HepG2 (cell line): ENCODE data around the gene EMILIN3. TPM values are rescaled to one million over a fixed set of nuclear protein-coding genes. Genes with fewer than 3 reads are reported as not detected.
A peak's percentile ranks its signal among the peaks of the same experiment; 100 is the strongest.

ENCODE experiments used
- CEBPG ChIP-seq: IDR thresholded peaks from 2 replicates; pipeline ENCODE4 v1.6.1; 2016
- DZIP1 ChIP-seq: sonication (generic); formaldehyde crosslinking; IDR thresholded peaks from 2 replicates; pipeline ENCODE4 v1.5.0; 2020; ENCODE audit warnings: mild to moderate bottlenecking, missing genetic modification reagents
- EHMT2 ChIP-seq: fragments of 200-600 bp; sonication (generic); IDR thresholded peaks from 2 replicates; pipeline ENCODE4 v1.7.0; 2017; ENCODE audit warnings: antibody characterized with exemption, low read depth, low read length, borderline replicate concordance
- IRF1 ChIP-seq: sonication (generic); formaldehyde crosslinking; IDR thresholded peaks from 2 replicates; pipeline ENCODE4 v1.4.0; 2020; ENCODE audit warnings: low read depth, mild to moderate bottlenecking, missing genetic modification reagents
- KAT8 ChIP-seq: IDR thresholded peaks from 2 replicates; pipeline ENCODE4 v1.6.1; 2016; ENCODE audit warnings: missing genetic modification reagents, missing compliant biosample characterization
- KLF15 ChIP-seq: sonication (generic); formaldehyde crosslinking; IDR thresholded peaks from 2 replicates; pipeline ENCODE4 v1.8.1; 2023; ENCODE audit warnings: borderline replicate concordance, mild to moderate bottlenecking, inconsistent platforms, missing genetic modification reagents, mixed read lengths
- ZFP37 ChIP-seq: sonication (generic); formaldehyde crosslinking; IDR thresholded peaks from 2 replicates; pipeline ENCODE4 v1.4.0; 2020; ENCODE audit warnings: missing genetic modification reagents, borderline replicate concordance
- ZKSCAN5 ChIP-seq: sonication (generic); formaldehyde crosslinking; IDR thresholded peaks from 2 replicates; pipeline ENCODE4 v1.5.1; 2020; ENCODE audit warnings: mild to moderate bottlenecking, missing genetic modification reagents
- ZNF136 ChIP-seq: sonication (generic); formaldehyde crosslinking; IDR thresholded peaks from 2 replicates; pipeline ENCODE4 v1.8.1; 2022; ENCODE audit warnings: low read depth, mild to moderate bottlenecking, moderate library complexity, missing genetic modification reagents
- ZNF292 ChIP-seq: sonication (generic); formaldehyde crosslinking; IDR thresholded peaks from 2 replicates; pipeline ENCODE4 v1.8.1; 2022; ENCODE audit warnings: mild to moderate bottlenecking, low read depth, missing genetic modification reagents, borderline replicate concordance
- ZNF318 ChIP-seq: sonication (generic); formaldehyde crosslinking; IDR thresholded peaks from 2 replicates; pipeline ENCODE4 v1.4.0; 2020; ENCODE audit warnings: mild to moderate bottlenecking, missing genetic modification reagents
- ZNF543 ChIP-seq: sonication (generic); formaldehyde crosslinking; IDR thresholded peaks from 2 replicates; pipeline ENCODE4 v1.4.0; 2020; ENCODE audit warnings: mild to moderate bottlenecking, missing genetic modification reagents
- ZSCAN25 ChIP-seq: sonication (generic); formaldehyde crosslinking; IDR thresholded peaks from 2 replicates; pipeline ENCODE4 v1.8.0; 2022; ENCODE audit warnings: mild to moderate bottlenecking, missing genetic modification reagents
- polyA plus RNA-seq, 8 experiments: library from polyadenylated mRNA; depleted of rRNA in 3 of 8; stranded (reverse) in 7 of 8; unstranded in 1 of 8; fragments of >200 nt; fragmentation: Illumina TruSeq in 4 of 8; extraction: Trizol in 4 of 8; gene quantifications; 2 replicates each; pipeline versions ENCODE4 v1.2.1 to v1.2.3, GENCODE V29; 2011 to 2016; ENCODE audit warnings: low read depth in 4 of 8, missing spikeins in 1 of 8, mixed read lengths in 1 of 8; ENCODE audit not compliant: insufficient read depth in 1 of 8
- total RNA-seq, 5 experiments: library from RNA; depleted of rRNA; stranded (reverse); fragments of >200 nt; fragmentation: Illumina TruSeq; extraction: Trizol; gene quantifications; 2 replicates each; pipeline ENCODE4 v1.2.3, GENCODE V29; 2016; ENCODE audit warnings: low read depth in 1 of 5
- TF ChIP-seq, protein P1 (sequence below): IDR thresholded peaks from 2 replicates; pipeline ENCODE4 v1.6.1; 2012; ENCODE audit warnings: low read depth, low read length, improper control_type of control experiment

EMILIN3 gene
- total and polyA plus RNA-seq, 2 of the 13 experiments (the other 11 are each of a cell fraction or from before 2014, with no cell fraction given): 0.25 to 0.29 TPM

DNA sequence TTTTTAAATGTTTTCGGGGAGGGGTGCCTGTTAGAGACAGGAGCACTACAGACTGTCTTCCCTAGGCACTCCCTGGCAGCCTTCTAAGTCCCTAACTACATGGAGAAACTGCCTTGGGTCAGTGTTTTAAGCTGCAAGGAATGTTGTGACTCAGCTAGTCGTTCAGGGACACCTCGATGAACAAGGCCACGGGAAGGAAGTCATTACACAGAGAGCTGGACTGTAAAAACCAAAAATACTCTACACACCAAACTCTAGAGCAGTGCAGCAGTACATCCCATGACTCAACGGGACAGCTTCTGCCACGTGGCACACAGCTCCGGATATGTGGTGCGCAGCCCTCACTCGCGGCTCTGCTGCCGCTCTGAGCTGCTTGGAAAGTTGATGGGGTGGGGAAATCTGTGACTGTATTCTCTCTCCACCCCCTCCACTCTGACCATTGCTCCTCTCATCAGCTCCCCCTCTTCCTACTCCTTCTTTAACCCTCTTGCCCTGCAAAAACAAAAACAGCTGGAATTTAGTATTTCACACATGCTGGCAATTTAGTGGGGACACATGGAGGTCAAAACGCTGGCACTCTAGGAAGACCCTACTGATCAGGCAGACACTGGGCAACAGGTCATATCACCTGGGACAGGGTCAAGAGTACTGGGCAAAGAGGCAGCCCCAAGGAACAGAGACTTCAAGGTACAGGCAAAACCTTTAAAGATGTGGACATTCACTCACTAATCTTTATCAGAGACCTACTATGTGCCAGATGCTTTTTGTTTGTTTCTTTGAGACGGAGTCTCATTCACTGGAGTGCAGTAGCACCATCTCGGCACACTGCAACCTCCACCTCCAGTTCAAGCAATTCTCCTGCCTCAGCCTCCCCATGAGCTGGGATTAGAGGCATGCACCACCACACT, 36.9 kb downstream of the EMILIN3 start (continued):
- TF ChIP-seq, protein P1, sequence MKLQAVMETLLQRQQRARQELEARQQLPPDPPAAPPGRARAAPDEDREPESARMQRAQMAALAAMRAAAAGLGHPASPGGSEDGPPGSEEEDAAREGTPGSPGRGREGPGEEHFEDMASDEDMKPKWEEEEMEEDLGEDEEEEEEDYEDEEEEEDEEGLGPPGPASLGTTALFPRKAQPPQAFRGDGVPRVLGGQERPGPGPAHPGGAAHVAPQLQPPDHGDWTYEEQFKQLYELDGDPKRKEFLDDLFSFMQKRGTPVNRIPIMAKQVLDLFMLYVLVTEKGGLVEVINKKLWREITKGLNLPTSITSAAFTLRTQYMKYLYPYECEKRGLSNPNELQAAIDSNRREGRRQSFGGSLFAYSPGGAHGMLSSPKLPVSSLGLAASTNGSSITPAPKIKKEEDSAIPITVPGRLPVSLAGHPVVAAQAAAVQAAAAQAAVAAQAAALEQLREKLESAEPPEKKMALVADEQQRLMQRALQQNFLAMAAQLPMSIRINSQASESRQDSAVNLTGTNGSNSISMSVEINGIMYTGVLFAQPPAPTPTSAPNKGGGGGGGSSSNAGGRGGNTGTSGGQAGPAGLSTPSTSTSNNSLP: no peak
- TF ChIP-seq ZNF318 (no peak), EHMT2 (peak; percentile 21; the same call in 1 of the 2 replicates), ZFP37 (peak; percentile 77; the same call in 1 of the 2 replicates), ZNF292 (peak; percentile 55; the same call in 1 of the 2 replicates), IRF1 (CRISPR knock-in tag) (0 out of 2 replicates have a peak, but pooled peaks have one; percentile 61), KLF15 (CRISPR knock-in tag) (0 out of 2 replicates have a peak, but pooled peaks have one; percentile 31), DZIP1 (CRISPR knock-in tag) (peak; percentile 66; the same call in 1 of the 2 replicates), ZSCAN25 (CRISPR knock-in tag) (0 out of 2 replicates have a peak, but pooled peaks have one; percentile 28), CEBPG (no peak), KAT8 (CRISPR knock-in tag) (peak; percentile 68; the same call in 1 of the 2 replicates), ZNF136 (CRISPR knock-in tag) (peak; percentile 98), ZKSCAN5 (CRISPR knock-in tag) (no peak), ZNF543 (peak; percentile 84; the same call in 1 of the 2 replicates)
